Pancreas (tissue), 10 donors: ENCODE data around the gene FTO. TPM values are rescaled to one million over a fixed set of nuclear protein-coding genes. Genes with fewer than 3 reads are reported as not detected.

Source experiments
- ATAC-seq, 4 donors: fragments of 200-7000 bp; cut with Tn5 transposase; one replicate each; pipeline versions ENCODE4 v1.8.0 to v1.9.1; 2020; ENCODE audit warnings: mild to moderate bottlenecking in 4 of 4, moderate library complexity in 4 of 4
- DNase-seq, 6 donors: peaks; one replicate each; pipeline ENCODE4 v3.0.0-alpha.2; 2020
- FAIRE-seq: peaks from 2 replicates; lab custom pipeline; 2012; peaks lifted over from hg19 to GRCh38; lab: Jason Lieb, UNC
- H3K27ac ChIP-seq, 4 donors: fragments of 200-600 bp; sonication (generic); 1 replicate in 3 of 4; 2 replicates in 1 of 4; pipeline versions ENCODE4 v1.5.0 to v1.8.0; 2020
- H3K27me3 ChIP-seq, 4 donors: fragments of 200-600 bp; one replicate each; pipeline ENCODE4 v1.8.0; 2021
- H3K36me3 ChIP-seq, 3 donors: fragments of 200-600 bp; sonication (generic) in 1 of 3; one replicate each; pipeline versions ENCODE4 v1.5.0 to v1.8.0; 2020 to 2021
- H3K4me1 ChIP-seq, 3 donors: fragments of 200-600 bp; one replicate each; pipeline ENCODE4 v1.8.0; 2021
- H3K4me3 ChIP-seq, 4 donors: fragments of 200-600 bp; sonication (generic) in 2 of 4; one replicate each; pipeline versions ENCODE4 v1.5.0 to v1.8.0; 2020 to 2021
- H3K9me3 ChIP-seq, 4 donors: fragments of 200-600 bp; one replicate each; pipeline ENCODE4 v1.8.0; 2021
- CTCF ChIP-seq, 4 donors: fragments of 200-600 bp; sonication (generic) in 3 of 4; IDR thresholded peaks; one replicate each; pipeline versions ENCODE4 v1.5.0 to v1.8.0; 2021; ENCODE audit warnings: antibody characterized with exemption in 4 of 4
- WGBS, 2 donors: extraction: QIAGEN DNeasy Blood & Tissue Kit; methylation state at CpG; one replicate each; pipeline ENCODE4 v1.1.7; 2013; 5-methylcytosine and 5-hydroxymethylcytosine counted together
- intact Hi-C, 3 donors: fragments of 100-400 bp; cut with DNase I; formaldehyde crosslinking; loops; one replicate each; pipeline versions ENCODE4 v1.11.1 to v1.14.2; 2022
- polyA plus RNA-seq, 2 donors: library from polyadenylated mRNA; stranded (reverse); fragments of 200-250 nt; gene quantifications; one replicate each; pipeline ENCODE4 v1.2.3, GENCODE V29; 2013
- total RNA-seq, 6 donors: library from RNA; stranded (reverse); fragmentation: NEBNext Ultra II Directional in 4 of 6; extraction: Animal tissue kit (Norgen Biotek cat#: 25700) in 4 of 6; gene quantifications; one replicate each; pipeline versions ENCODE4 v1.2.1 to v1.2.4, GENCODE V29; 2021 to 2023
- donor health status: healthy with polysubstance abuse.
- donor health status: DM: no; HTN: no; CAD: no; lungs with moderate emphysema.
- donor health status: DM: no; HTN: no; CAD: no.
- donor health status: control.
- donor health status: control.
- donor health status: Bipolar disorder and iron deficiency.
- donor health status: DM: yes; HTN: yes; CAD: no.
- donor health status: DM: no; HTN: no; CAD: no.
- donor health status: DM: no; HTN: no; CAD: no.
- donor health status: DM: yes; HTN: yes; CAD: no.

FTO gene
- total and polyA plus RNA-seq, 8 donors = 7.6 to 45.0 (median 31.7) TPM

- TF ChIP-seq CTCF (IDR thresholded peaks at IDR 0.05) = no peak
- no peaks in the 10 kb centered on the region for H3K9me3 ChIP-seq
- FAIRE-seq (no peak), ATAC-seq (no peak), DNase-seq (no peak)
- whole genome bisulfite sequencing, 2 donors = 90 to 91% methylated on average over 9 of the region's 9 CpGs
- H3K27me3 ChIP-seq = no peaks in the 10 kb centered on the region
- H3K4me3 ChIP-seq = no peak overlapping the region
- no peaks in the 10 kb centered on the region for H3K36me3 ChIP-seq
- no peak overlapping the region for H3K27ac ChIP-seq
- H3K4me1 ChIP-seq = peaks cover 8 to 17% (median 13%) of the 10 kb centered on the region in 3 donors
- intact Hi-C loops = no loop called here
Observed at GRCh38 chr16:53832896-53833544, 129.1 kb downstream of the FTO start.

DNA sequence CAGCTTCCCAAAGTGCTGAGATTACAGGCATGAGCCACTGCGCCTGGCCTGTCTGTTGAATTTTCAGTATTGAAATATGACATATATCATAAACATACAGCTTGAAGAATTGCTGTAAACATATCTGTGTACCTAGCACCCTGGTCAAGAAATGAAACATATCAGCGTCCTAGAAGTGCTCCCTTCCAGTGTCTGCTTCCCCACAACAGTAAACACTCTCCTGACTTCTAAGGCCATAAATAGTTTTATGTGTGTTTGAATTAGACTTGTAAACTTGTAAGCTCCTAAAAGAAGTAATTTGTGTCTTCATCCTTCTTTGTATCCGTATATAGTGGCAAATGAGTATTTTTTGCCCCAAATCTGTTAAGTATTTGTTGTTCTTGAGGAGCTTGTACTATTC, 132.2 kb downstream of the FTO start:
- H3K36me3 ChIP-seq = no peaks in the 10 kb centered on the region
- no peak overlapping the region for H3K4me3 ChIP-seq
- no peaks in the 10 kb centered on the region for H3K9me3 ChIP-seq
- DNase-seq (no peak), ATAC-seq (no peak), FAIRE-seq (no peak)
- no peak for TF ChIP-seq CTCF (IDR thresholded peaks at IDR 0.05)
- H3K4me1 ChIP-seq = peaks cover 0 to 11% (median 0%) of the 10 kb centered on the region in 3 donors
- WGBS, 2 donors = 94 to 95% methylated on average over 3 of the region's 3 CpGs
- no peaks in the 10 kb centered on the region for H3K27me3 ChIP-seq
- intact Hi-C loops = no loop called here
- H3K27ac ChIP-seq = no peak overlapping the region

- Histone ChIP-seq H3K9me3 (no peaks in the 10 kb centered on the region), H3K27ac (no peak overlapping the region), H3K36me3 (no peaks in the 10 kb centered on the region), H3K4me3 (no peak overlapping the region), H3K27me3 (no peaks in the 10 kb centered on the region), H3K4me1 (peaks cover 0 to 11% (median 0%) of the 10 kb centered on the region in 3 donors)
- WGBS, 2 donors = 64 to 69% methylated on average over 3 of the region's 3 CpGs
- ATAC-seq (no peak), DNase-seq (no peak), FAIRE-seq (no peak)
- no peak for TF ChIP-seq CTCF (IDR thresholded peaks at IDR 0.05)
- intact Hi-C loops = no loop called here
Observed at GRCh38 chr16:53836680-53837079, 132.7 kb downstream of the FTO start.

GRCh38 chr16:53837426-53837825, 133.5 kb downstream of the FTO start:
- FAIRE-seq (no peak), ATAC-seq (peak in 1 of 4 donors; percentile 27), DNase-seq (no peak)
- Histone ChIP-seq H3K27ac (no peak overlapping the region), H3K4me1 (peaks cover 0 to 11% (median 0%) of the 10 kb centered on the region in 3 donors), H3K9me3 (no peaks in the 10 kb centered on the region), H3K27me3 (no peaks in the 10 kb centered on the region), H3K4me3 (no peak overlapping the region), H3K36me3 (no peaks in the 10 kb centered on the region)
- intact Hi-C loops = no loop called here
- WGBS, 2 donors = 79 to 82% methylated on average over 7 of the region's 7 CpGs
- TF ChIP-seq CTCF (IDR thresholded peaks at IDR 0.05) = no peak

DNA sequence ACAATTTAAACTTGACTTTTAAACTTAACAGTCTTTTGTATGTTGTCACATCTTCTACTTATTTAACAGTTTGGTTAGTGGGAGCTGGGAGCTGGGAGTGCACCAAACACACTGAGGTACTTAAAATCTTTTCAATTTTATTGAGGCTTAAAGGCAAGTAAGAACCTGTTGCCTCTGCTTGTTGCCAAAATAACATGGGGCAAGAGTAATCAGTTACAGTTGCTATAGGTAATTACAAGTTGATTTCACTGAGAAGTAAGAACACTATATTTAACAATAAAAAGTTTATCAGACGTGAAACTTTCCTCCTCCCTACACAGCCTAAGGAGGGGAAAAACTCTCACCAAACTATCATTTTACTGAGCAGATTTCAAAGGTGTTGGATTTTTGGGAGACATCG, 135.2 kb downstream of the FTO start:
- intact Hi-C loops = no loop called here
- Histone ChIP-seq H3K36me3 (no peaks in the 10 kb centered on the region), H3K4me3 (no peak overlapping the region), H3K27me3 (no peaks in the 10 kb centered on the region), H3K4me1 (peaks cover 0 to 11% (median 0%) of the 10 kb centered on the region in 3 donors), H3K27ac (no peak overlapping the region), H3K9me3 (no peaks in the 10 kb centered on the region)
- DNase-seq (no peak), FAIRE-seq (no peak), ATAC-seq (no peak)
- TF ChIP-seq CTCF (IDR thresholded peaks at IDR 0.05) = no peak
- WGBS, 2 donors = 84 to 86% methylated on average over 2 of the region's 2 CpGs
